ENCODE data around the gene SETBP1.
A peak's percentile ranks its signal among the peaks of the same experiment; 100 is the strongest.

SETBP1 gene

DNA sequence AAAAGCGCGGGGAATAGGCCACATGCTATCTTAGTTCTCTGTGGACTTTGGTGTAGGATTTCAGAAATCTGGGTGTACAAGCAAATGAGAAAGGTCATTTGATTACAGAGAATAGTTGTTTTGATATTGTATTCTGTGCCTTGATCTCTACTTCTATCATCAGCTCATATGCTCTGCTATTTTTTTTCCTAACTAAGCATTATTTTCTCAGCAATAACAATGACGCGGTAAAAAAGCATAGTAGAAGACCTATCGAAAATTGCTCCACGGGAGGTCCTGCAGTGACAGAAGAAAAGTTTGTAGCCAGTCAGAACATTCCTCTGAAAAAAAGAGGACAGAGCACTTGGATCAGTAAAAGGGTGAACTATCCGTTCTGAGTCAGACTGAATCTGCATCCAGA lies 2.8 kb upstream of the SETBP1 start:
- DNase-seq = no peak
- intact Hi-C loops (cut with DNase I) = no loop called here

DNA sequence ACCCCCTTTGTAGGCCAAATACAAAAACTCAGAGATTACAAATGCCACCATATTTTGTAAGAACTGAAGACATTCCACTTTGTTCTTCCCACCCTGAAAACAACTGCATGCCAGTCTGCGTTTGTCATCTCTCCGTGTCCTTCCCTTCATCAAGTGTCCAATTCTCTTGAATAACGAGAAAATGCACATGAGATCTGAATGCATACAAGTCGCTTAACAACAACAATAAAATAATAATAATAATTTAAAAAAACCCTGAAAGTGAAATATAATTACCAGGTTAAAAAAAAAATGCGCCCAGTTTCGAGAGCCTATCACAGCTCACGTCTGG lies 2.0 kb upstream of the SETBP1 start:
- intact Hi-C loops (cut with DNase I) = no loop called here
- no peak for DNase-seq

DNA sequence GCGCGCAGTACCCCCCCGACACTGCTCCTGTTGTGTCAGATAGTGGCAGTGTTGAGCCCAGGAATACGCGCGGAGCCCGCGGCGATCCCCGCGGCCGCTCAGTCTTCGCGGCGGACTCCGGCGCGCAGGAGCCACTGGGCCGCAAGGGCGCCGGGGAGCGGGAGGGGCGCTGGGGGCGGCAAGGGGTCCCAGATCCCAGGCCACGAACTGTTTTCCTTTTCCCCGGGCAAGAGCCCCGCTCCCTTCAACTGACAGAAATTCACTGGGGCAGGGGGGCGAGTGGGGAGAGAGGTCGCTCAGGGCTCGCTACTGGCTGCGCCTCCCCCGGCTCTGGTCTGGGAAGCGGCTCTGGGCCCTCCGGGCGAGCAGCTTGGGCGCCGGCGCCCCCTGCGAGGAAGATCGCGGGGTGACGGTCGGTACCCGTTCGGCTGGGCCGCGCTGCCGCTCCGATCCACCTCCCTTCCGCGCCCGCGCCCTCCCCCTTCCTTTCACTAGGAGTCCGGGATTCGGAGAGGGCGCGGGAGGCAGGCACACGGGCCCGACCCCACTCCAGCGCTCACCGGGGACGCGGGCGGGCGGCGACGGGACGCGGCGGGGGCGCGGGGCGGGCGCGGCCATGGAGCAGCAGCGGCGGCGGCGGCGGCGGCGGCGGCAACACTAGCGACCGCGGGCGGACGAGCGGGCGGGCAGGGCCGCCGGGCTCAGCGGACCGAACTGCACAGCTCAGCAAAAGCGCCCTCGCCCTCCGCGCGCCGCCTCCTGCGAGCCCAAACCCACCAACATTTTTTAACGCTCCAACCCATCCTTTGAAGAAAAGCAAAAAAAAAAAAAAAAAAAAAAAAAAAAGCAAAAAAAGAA lies 1.4 kb upstream of the SETBP1 start:
- DNase-seq = peak; percentile 72 to 95 (median 88)
- intact Hi-C loops (cut with DNase I) = no loop called here

DNA sequence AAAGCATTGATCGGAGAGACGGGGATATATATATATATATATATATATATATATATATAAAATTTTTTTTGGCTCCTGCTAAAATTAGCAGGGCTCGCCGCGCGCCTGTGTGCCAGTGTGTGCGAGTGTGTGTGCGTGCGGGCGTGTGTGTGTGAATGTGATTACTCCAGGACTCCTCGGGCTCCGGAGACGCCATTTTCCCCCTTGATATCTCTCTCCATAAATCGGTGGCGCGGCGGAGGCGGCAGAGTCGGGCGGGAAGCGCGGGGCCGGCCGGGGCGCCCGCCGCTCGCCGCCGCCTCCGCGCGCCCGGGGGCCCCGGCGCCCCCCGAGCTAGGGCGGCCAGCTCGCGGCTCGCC lies 795 bp upstream of the SETBP1 start:
- intact Hi-C loops (cut with DNase I) = loop anchor here (5.0 to 10.0 kb wide), 4 partner anchors 52 to 705 kb away; no protein-coding TSS in a partner anchor
- peak; percentile 45 to 85 (median 67) for DNase-seq

DNA sequence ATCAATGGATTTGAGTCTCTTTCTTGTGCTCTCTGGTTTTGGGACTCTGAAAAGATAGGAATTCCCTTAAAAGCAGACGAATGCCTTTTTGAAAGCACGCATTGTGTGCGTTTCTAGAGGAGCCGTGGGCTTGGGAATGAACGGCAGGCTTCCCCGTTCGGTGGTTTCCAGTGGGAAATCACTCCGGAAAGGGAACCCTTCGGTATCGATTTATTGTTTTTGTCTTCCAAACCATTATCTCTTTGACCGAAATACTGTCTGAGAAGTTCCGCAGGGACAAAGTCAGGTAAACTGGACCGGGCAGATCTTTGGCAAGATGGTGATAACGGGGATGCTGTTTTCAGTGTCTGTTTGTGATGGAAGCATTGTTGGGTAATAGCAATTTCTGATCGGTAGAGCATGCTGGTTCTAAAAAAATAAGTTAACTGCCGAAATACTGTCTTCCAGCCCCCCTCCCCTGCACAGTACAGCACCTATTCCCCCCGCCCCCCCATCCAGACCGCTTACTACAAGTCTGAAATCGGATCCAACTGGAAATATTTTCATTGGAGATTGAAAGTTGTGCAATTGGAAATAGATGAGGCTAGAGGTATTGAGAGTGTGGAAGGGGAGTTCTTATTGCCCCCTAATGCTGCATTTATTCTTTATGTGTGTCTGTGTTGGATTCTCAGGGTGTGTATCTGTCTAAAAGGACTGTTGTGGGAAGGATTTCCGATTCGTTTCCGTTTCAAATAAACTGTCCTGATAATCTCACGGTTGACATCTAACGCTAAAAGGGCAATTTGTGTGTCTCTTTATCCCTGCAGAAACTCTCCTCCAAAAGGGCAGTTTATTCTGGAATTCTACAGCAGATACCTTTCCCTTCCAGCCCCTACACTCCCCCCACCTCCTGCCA lies 635 bp downstream of the SETBP1 start:
- intact Hi-C loops (cut with DNase I) = loop anchor here (5.0 to 10.0 kb wide), 4 partner anchors 51 to 703 kb away; no protein-coding TSS in a partner anchor
- peak in 21 of 42 donors; percentile 11 to 61 (median 36) for DNase-seq

DNA sequence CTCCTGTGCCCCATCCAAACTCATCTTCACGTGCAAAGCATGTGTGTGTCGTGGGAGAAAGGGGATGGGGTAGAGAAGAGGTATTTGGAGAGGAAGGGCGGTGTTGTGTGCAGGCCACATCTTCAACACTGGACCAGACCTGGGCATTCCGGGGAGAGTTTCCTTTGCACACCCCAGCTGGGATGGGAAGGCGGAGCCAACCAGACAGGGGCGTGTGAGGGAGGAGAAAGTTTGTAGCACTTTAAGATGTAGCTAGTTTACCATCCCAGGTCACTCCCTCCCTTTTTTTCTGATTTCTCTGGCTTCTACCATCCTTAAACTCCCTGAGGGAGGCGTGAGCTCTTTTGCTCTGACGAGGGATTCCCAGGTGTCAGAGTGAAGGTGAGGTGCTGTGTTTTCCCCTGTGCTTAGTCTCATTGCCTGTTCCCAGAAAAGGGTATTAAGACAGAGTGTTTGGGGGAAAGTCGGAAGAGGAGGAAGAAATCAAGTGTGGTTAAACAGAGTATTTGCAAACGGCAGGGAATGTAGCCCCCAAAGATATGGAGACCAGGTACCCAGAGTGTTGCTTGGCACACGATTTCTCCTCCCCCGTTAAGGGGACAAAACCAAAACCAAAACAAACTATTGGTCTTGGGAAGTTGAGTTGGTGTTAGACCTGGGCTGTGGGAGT lies 1.6 kb downstream of the SETBP1 start:
- peak in 1 of 42 donors; percentile 6 for DNase-seq
- intact Hi-C loops (cut with DNase I) = loop anchor here (5.0 to 10.0 kb wide), 4 partner anchors 50 to 702 kb away; no protein-coding TSS in a partner anchor

DNA sequence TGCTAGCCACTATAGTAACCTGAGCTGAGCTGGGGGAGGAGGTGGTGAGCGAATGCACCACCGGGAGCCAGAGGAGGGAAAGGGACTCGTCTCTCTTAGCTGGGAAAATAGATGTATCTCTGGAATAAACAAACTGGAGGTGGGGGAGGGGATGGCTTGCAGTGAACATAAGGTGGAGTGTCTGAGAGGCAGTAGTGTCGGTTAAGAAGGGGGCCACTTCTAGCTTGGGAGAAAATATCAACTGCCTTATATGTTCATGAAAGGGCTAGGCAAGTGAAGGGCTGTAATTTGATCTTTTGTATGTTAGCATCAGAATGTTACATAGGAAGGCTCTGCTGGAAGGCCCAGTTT lies 2.2 kb downstream of the SETBP1 start:
- DNase-seq = no peak

GRCh38 chr18:44683556-44683955 lies 2.9 kb downstream of the SETBP1 start:
- DNase-seq = no peak
- intact Hi-C loops (cut with DNase I) = loop anchor here (5.0 to 10.0 kb wide), 4 partner anchors 49 to 701 kb away; no protein-coding TSS in a partner anchor

More for the DNA sequence above, 2.2 kb downstream of the SETBP1 start:
- intact Hi-C loops (cut with DNase I) = loop anchor here (5.0 to 10.0 kb wide), 4 partner anchors 49 to 702 kb away; no protein-coding TSS in a partner anchor

DNA sequence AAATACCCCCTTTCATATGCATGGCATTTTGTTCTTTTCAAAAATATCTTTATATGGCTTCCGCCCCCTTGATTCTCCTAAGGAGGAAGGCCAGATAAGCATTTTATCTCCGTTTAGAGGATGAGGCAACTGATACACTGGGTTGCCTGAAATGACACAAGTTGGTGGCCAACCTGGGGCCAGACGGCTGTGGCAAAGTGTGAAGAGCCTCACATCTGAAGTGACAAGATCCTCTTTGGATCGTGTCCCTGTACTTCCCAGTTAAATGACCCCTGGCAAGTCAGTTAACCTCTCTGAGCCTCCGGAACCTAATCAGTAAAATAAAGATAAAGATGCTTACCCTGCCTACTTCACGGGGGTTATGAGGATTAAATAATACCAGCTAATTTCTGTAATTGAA lies 4.6 kb downstream of the SETBP1 start:
- no peak for DNase-seq
- intact Hi-C loops (cut with DNase I) = loop anchor here (10.0 kb wide), 2 partner anchors 110 to 700 kb away; no protein-coding TSS in a partner anchor

DNA sequence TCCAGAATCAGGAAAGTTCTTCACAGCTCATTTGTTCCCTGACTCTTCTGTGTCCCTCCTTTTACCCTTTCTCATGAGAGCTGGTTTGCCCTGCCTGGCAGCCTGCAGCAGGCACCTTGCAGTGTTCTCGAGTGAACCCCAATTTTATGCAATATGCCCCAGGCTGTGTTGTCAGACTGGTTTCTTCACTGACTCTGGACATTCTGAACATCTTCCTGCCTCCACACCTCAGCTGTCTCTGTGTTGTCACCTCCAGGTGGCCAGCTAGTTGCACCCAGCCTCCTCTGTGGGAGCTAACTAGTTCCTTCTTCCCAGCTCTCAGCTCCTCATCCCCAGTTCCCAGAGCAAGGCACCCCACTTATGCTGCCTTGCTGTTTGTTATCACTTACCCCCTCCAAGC lies 5.5 kb downstream of the SETBP1 start:
- intact Hi-C loops (cut with DNase I) = loop anchor here (10.0 kb wide), 2 partner anchors 109 to 699 kb away; no protein-coding TSS in a partner anchor
- no peak for DNase-seq

DNA sequence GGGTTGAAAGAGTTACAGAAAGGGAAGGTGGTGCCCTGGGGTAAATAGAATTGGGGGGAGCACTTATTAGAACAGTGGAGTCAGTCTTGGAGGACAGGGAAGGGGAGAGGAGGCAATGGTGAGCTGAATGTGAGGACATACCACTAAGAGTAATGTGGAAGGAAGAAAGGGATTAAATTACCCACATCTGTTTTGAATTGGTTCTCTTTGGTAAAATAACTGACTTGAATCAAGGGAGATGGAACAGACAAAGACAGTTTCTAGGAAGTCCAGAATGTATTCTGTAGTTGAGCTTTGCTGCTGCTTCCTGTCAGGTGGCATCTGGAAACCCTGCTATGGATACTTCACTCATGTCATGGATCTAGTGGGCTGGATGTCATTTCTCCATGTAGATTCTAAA lies 6.7 kb downstream of the SETBP1 start:
- no peak for DNase-seq
- intact Hi-C loops (cut with DNase I) = loop anchor here (10.0 kb wide), 2 partner anchors 107 to 697 kb away; no protein-coding TSS in a partner anchor

GRCh38 chr18:44689736-44690135 lies 9.0 kb downstream of the SETBP1 start:
- intact Hi-C loops (cut with DNase I) = loop anchor here (10.0 kb wide), 2 partner anchors 105 to 695 kb away; no protein-coding TSS in a partner anchor
- peak in 4 of 42 donors; percentile 16 to 51 (median 36) for DNase-seq

- intact Hi-C loops (cut with DNase I) = no loop called here
- DNase-seq = no peak
Observed at GRCh38 chr18:44691148-44691925, 10.6 kb downstream of the SETBP1 start.

- no peak for DNase-seq
- intact Hi-C loops (cut with DNase I) = no loop called here
Observed at GRCh38 chr18:44693030-44693784, 12.5 kb downstream of the SETBP1 start.

DNA sequence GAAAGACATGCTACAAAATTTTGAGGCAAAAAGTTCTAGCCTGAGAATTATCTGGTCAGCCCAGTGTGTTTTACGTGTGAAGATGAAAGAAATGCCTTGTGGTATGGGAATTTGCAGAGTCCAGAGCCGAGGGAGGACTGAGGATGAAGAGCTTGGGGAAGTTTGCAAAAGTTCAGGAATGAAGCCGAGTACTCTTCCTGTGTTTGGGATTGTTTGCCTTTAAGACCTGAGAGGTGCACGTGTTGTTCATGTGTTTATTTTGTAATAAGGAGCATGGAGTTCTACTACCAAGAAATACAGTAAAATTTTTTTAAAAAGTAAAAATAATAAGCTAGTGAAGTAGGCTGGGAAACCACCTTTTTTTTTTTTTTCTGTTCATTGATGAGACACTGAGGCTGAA lies 14.8 kb downstream of the SETBP1 start:
- DNase-seq = no peak
- intact Hi-C loops (cut with DNase I) = no loop called here

- intact Hi-C loops (cut with DNase I) = no loop called here
Observed at GRCh38 chr18:44696892-44697291, 16.2 kb downstream of the SETBP1 start.

GRCh38 chr18:44697315-44697714 lies 16.6 kb downstream of the SETBP1 start:
- intact Hi-C loops (cut with DNase I) = no loop called here
- DNase-seq = peak in 15 of 42 donors; percentile 7 to 74 (median 36)

More at GRCh38 chr18:44696892-44697291, 16.2 kb downstream of the SETBP1 start:
- DNase-seq = no peak
